Stimulated activated naive CD8-positive, alpha-beta T cell treated with anti-CD3 and anti-CD28 coated beads, Interleukin-15, amount 100 ng/mL, for 72 hours (primary cell): Measurements from ENCODE around the gene CADM3.

ENCODE experiments used
- ATAC-seq: fragments of 150-1000 bp; cut with Tn5 transposase; 2 replicates; pipeline ENCODE4 v1.10.0; 2021; ENCODE audit warnings: mild to moderate bottlenecking, moderate library complexity
- DNase-seq, 2 donors: peaks; one replicate each; pipeline ENCODE4 v3.0.0; 2021 to 2022
- H3K27ac Mint-ChIP-seq, 2 donors: one replicate each; pipeline ENCODE4 v1.8.0; 2022; ENCODE audit warnings: mild to moderate bottlenecking in 2 of 2, mixed read lengths in 2 of 2, moderate library complexity in 2 of 2
- H3K27me3 Mint-ChIP-seq: one replicate; pipeline ENCODE4 v1.8.0; 2022; ENCODE audit warnings: mixed read lengths
- H3K4me1 Mint-ChIP-seq: one replicate; pipeline ENCODE4 v1.8.0; 2022; ENCODE audit warnings: mild to moderate bottlenecking, mixed read lengths
- H3K4me3 Mint-ChIP-seq, 2 donors: one replicate each; pipeline ENCODE4 v1.8.0; 2022; ENCODE audit warnings: mild to moderate bottlenecking in 2 of 2, mixed read lengths in 2 of 2, moderate library complexity in 1 of 2
- H3K9me3 Mint-ChIP-seq, 2 donors: one replicate each; pipeline ENCODE4 v1.8.0; 2022; ENCODE audit warnings: mixed read lengths in 2 of 2

Gene CADM3, protein sequence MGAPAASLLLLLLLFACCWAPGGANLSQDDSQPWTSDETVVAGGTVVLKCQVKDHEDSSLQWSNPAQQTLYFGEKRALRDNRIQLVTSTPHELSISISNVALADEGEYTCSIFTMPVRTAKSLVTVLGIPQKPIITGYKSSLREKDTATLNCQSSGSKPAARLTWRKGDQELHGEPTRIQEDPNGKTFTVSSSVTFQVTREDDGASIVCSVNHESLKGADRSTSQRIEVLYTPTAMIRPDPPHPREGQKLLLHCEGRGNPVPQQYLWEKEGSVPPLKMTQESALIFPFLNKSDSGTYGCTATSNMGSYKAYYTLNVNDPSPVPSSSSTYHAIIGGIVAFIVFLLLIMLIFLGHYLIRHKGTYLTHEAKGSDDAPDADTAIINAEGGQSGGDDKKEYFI

GRCh38 chr1:159171254-159171687 lies at the start of gene CADM3:
CADM3 (plus strand) TSS chr1:159171615; CDS start chr1:159171766, 151 bp downstream.
- ATAC-seq (peak; percentile 24), DNase-seq (no peak)
- peaks cover 6% of the 10 kb centered on the region for H3K4me1 Mint-ChIP-seq
- no peaks in the 10 kb centered on the region for H3K9me3 Mint-ChIP-seq
- H3K27me3 Mint-ChIP-seq: peaks cover 79% of the 10 kb centered on the region
- H3K4me3 Mint-ChIP-seq: peak within 1 kb of the TSS in 1 of 2 donors; percentile 3
- peak within 1 kb of the TSS in 1 of 2 donors; percentile 35 for H3K27ac Mint-ChIP-seq

DNA sequence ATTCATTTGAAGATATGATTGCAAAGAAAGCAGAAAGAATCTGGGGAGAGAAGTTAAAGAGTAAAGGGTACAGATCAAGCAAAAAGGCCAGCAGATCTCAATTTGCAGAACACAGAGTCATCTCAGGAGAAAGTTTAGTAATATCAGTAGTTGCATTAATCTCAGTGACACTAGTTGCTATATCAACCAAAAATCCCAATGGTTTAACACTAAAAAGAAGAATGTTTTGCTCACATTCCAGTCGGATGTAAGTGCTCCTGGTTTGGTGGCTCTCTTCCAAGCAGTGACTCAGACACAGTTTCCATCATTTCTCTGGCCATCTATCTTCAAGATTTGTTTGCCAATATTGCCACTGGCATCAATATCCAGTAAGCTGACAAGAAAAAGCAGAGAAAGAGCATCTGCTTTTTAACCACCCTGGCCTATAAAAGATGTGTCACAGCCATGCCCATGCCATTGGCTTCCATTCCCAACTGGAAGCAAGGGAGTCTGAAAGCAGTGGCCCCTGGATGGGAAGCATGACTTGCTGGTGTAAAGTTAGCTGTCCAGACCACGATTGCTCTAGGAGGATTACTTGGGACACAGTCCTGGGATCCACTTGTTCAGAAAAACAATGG lies 49.3 kb upstream of the CADM3 start:
- H3K4me1 Mint-ChIP-seq: peaks cover 4% of the 10 kb centered on the region
- DNase-seq: no peak
- H3K4me3 Mint-ChIP-seq: no peak overlapping the region

DNA sequence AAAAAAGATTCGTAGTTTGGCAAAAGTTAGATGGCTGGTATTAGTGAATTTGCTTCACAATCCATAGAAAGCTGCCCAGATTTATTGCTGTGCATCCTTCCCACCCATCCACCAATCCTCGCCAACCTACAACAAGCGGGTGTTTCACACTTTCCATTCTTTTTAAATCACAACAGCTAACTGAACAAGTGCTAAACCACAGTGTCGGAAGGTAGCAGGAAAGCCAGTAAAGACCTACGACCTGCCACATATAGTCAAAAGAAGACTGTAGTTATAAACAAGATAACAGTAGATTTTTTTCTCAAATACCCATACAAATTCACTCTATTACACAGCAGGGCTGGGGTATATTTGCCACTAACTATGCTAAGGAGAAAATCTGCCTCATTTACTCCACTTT lies 47.8 kb upstream of the CADM3 start:
- no peak overlapping the region for H3K27ac Mint-ChIP-seq
- DNase-seq (no peak), ATAC-seq (no peak)
- no peak overlapping the region for H3K4me3 Mint-ChIP-seq
- peaks cover 32% of the 10 kb centered on the region for H3K27me3 Mint-ChIP-seq
- H3K4me1 Mint-ChIP-seq: peaks cover 4% of the 10 kb centered on the region
- H3K9me3 Mint-ChIP-seq: no peaks in the 10 kb centered on the region

More for the DNA sequence above, 49.3 kb upstream of the CADM3 start:
- ATAC-seq: peak; percentile 83
- Mint-ChIP-seq H3K9me3 (no peaks in the 10 kb centered on the region), H3K27ac (no peak overlapping the region), H3K27me3 (peaks cover 33% of the 10 kb centered on the region)

DNA sequence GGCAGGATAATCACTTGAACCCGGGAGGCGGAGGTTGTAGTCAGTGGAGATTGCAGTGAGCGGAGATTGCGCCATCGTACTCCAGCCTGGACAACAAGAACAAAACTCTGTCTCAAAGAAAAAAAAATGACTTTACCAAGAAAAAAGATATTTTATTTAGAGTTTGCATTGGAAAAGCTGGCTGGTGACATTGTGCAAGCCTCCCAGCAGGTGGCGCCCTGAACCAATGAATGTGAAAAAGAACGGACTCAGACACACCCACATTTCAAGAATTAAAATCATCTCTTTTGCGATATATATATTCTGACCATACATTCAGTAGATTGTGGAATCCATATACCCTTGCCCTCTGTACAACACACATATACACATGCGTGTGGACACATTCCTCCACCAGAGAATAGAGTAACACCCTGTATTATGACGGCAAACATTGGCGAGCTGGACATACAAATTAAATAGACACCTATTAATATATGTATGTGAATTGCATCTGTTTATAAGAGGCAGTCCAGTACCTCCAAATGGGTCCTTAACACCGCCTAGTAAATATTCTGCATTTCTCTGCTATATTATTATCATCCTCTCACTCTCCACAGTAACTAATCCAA lies 39.0 kb upstream of the CADM3 start:
- H3K4me1 Mint-ChIP-seq: no peaks in the 10 kb centered on the region
- peak; percentile 58 to 61 for DNase-seq
- H3K27me3 Mint-ChIP-seq: no peaks in the 10 kb centered on the region
- ATAC-seq: no peak
- no peaks in the 10 kb centered on the region for H3K9me3 Mint-ChIP-seq
- no peak overlapping the region for H3K27ac Mint-ChIP-seq
- no peak overlapping the region for H3K4me3 Mint-ChIP-seq

- Mint-ChIP-seq H3K27ac (no peak overlapping the region), H3K9me3 (no peaks in the 10 kb centered on the region), H3K4me1 (no peaks in the 10 kb centered on the region), H3K4me3 (no peak overlapping the region), H3K27me3 (peaks cover 7% of the 10 kb centered on the region)
- DNase-seq: no peak
- ATAC-seq: no peak
Measured at GRCh38 chr1:159140474-159140873, 30.9 kb upstream of the CADM3 start.

GRCh38 chr1:159141584-159142390 lies 29.6 kb upstream of the CADM3 start:
- Mint-ChIP-seq H3K27me3 (peaks cover 13% of the 10 kb centered on the region), H3K27ac (no peak overlapping the region), H3K4me3 (no peak overlapping the region), H3K4me1 (no peaks in the 10 kb centered on the region), H3K9me3 (no peaks in the 10 kb centered on the region)
- DNase-seq (no peak), ATAC-seq (no peak)

DNA sequence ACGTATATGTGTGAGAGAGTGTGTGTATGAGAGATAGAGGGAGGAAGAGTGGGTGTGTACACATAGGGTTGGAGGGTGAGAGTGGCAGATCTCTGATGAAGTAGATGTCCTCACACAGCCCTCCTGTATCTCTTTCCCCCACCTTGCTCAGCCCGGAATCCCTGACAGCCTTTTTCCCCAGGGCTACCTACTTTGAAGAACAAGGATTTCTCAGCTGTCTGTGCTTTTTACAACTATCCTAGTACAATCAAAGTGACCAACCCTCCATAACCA lies 29.1 kb upstream of the CADM3 start:
- Mint-ChIP-seq H3K27ac (no peak overlapping the region), H3K4me1 (no peaks in the 10 kb centered on the region), H3K27me3 (peaks cover 17% of the 10 kb centered on the region), H3K4me3 (no peak overlapping the region), H3K9me3 (no peaks in the 10 kb centered on the region)
- ATAC-seq: no peak
- DNase-seq: no peak

GRCh38 chr1:159142726-159143510 lies 28.5 kb upstream of the CADM3 start:
- no peaks in the 10 kb centered on the region for H3K4me1 Mint-ChIP-seq
- no peak for ATAC-seq
- no peak for DNase-seq

DNA sequence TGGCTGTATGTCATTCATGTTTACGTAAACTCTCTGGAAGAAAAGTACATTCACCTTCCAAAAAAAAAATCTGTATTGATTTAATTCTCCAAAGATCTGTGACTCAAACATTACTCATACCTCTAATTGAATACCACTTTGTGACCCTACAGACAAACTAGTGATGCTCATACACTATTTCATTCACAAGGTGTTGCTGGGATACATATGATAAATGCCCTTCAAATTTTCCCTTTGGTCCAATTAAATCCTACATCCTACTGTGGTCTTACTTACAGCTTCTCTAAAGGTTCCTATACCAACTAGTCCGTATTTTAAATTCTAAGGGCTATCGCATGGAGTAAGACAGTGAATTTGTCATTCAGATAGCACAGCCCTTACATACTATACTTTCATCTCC lies 26.8 kb upstream of the CADM3 start:
- Mint-ChIP-seq H3K4me1 (no peaks in the 10 kb centered on the region), H3K27ac (peak overlapping the region in 1 of 2 donors; percentile 2), H3K9me3 (no peaks in the 10 kb centered on the region), H3K27me3 (peaks cover 17% of the 10 kb centered on the region), H3K4me3 (no peak overlapping the region)
- no peak for DNase-seq
- ATAC-seq: no peak

More at GRCh38 chr1:159142726-159143510, 28.5 kb upstream of the CADM3 start:
- Mint-ChIP-seq H3K4me3 (no peak overlapping the region), H3K9me3 (no peaks in the 10 kb centered on the region), H3K27ac (no peak overlapping the region), H3K27me3 (peaks cover 17% of the 10 kb centered on the region)

- H3K4me3 Mint-ChIP-seq: no peak overlapping the region
Measured at GRCh38 chr1:159146980-159147379, 24.4 kb upstream of the CADM3 start.

DNA sequence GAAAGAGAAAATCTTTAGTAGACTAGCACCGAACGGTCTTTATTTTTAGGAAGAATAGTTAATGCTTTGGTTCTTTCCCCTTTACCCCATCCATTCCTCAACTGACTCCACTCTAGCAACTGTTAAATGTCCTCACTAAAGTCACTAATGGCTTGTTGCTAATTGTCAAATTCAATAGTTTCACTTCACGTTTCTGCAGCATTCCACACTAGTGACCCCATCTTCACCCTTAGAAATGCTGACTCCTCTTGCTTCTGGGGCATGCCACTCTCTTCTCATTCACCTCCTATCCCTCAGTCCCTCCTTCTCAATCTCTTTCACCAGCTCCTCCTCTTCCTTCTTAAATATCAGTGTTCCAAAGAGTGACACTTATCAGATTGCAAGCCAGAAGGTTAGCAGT lies 19.4 kb upstream of the CADM3 start:
- peaks cover 24% of the 10 kb centered on the region for H3K27me3 Mint-ChIP-seq
- no peaks in the 10 kb centered on the region for H3K4me1 Mint-ChIP-seq
- ATAC-seq (no peak), DNase-seq (no peak)
- no peak overlapping the region for H3K27ac Mint-ChIP-seq
- no peak overlapping the region for H3K4me3 Mint-ChIP-seq
- peaks cover 0 to 4% of the 10 kb centered on the region in 2 donors for H3K9me3 Mint-ChIP-seq

More at GRCh38 chr1:159146980-159147379, 24.4 kb upstream of the CADM3 start:
- Mint-ChIP-seq H3K27me3 (peaks cover 27% of the 10 kb centered on the region), H3K4me1 (no peaks in the 10 kb centered on the region), H3K27ac (no peak overlapping the region), H3K9me3 (peaks cover 0 to 4% of the 10 kb centered on the region in 2 donors)
- no peak for DNase-seq
- ATAC-seq: no peak

GRCh38 chr1:159161001-159161718 lies 10.3 kb upstream of the CADM3 start:
- Mint-ChIP-seq H3K9me3 (no peaks in the 10 kb centered on the region), H3K4me3 (no peak overlapping the region), H3K27me3 (peaks cover 59% of the 10 kb centered on the region), H3K27ac (no peak overlapping the region), H3K4me1 (no peaks in the 10 kb centered on the region)
- ATAC-seq (peak; percentile 92), DNase-seq (peak; percentile 48 to 59)

- H3K27me3 Mint-ChIP-seq: peaks cover 54% of the 10 kb centered on the region
- H3K4me3 Mint-ChIP-seq: no peak overlapping the region
- ATAC-seq: no peak
- no peaks in the 10 kb centered on the region for H3K9me3 Mint-ChIP-seq
- no peaks in the 10 kb centered on the region for H3K4me1 Mint-ChIP-seq
- H3K27ac Mint-ChIP-seq: no peak overlapping the region
- no peak for DNase-seq
Measured at GRCh38 chr1:159161719-159162026, 9.7 kb upstream of the CADM3 start.

GRCh38 chr1:159162516-159163265 lies 8.7 kb upstream of the CADM3 start:
- no peak for DNase-seq
- Mint-ChIP-seq H3K4me3 (no peak overlapping the region), H3K9me3 (no peaks in the 10 kb centered on the region), H3K27ac (no peak overlapping the region), H3K4me1 (no peaks in the 10 kb centered on the region), H3K27me3 (peaks cover 48% of the 10 kb centered on the region)
- ATAC-seq: no peak
